HL-60 (cell line): ENCODE data around the gene WWOX.

ENCODE experiments used
- DNase-seq, 2 experiments: peaks; one replicate each; pipeline ENCODE4 v3.0.0-alpha.2; 2010 to 2020; ENCODE audit warnings: low read depth in 1 of 2, low spot score in 1 of 2
- H3K27ac ChIP-seq: fragments of 250-450 bp; sonication (Bioruptor Pico); replicated peaks from 2 replicates; pipeline ENCODE4 v1.5.1; 2020; ENCODE audit warnings: mild to moderate bottlenecking, moderate library complexity
- H3K27me3 ChIP-seq: fragments of 250-450 bp; sonication (Bioruptor Pico); 2 replicates; pipeline ENCODE4 v1.5.1; 2021; ENCODE audit warnings: mild to moderate bottlenecking, moderate library complexity; ENCODE audit not compliant: insufficient read depth, poor library complexity, severe bottlenecking
- H3K4me3 ChIP-seq: replicated peaks from 2 replicates; pipeline ENCODE4 v1.5.1; 2011; ENCODE audit warnings: mild to moderate bottlenecking, control low read depth, low read length; ENCODE audit not compliant: insufficient read depth
- CTCF ChIP-seq: IDR thresholded peaks from one replicate; pipeline ENCODE4 v1.5.1; 2011; ENCODE audit warnings: low read length, control low read depth, inconsistent platforms; ENCODE audit not compliant: insufficient read depth
- GABPA ChIP-seq: IDR thresholded peaks from 2 replicates; pipeline ENCODE4 v1.6.1; 2012; ENCODE audit warnings: low read depth
- POLR2AphosphoS5 ChIP-seq: IDR thresholded peaks from 2 replicates; pipeline ENCODE4 v1.6.1; 2012; ENCODE audit warnings: low read depth
- REST ChIP-seq: IDR thresholded peaks from 2 replicates; pipeline ENCODE4 v1.6.1; 2012; ENCODE audit warnings: low read depth; ENCODE audit not compliant: insufficient replicate concordance
- SPI1 ChIP-seq: IDR thresholded peaks from 2 replicates; pipeline ENCODE4 v1.6.1; 2012; ENCODE audit warnings: low read depth, mild to moderate bottlenecking, borderline replicate concordance

The WWOX gene

GRCh38 chr16:79005096-79005495 lies 905.6 kb downstream of the WWOX start:
- Histone ChIP-seq H3K27me3 (no peaks in the 10 kb centered on the region), H3K4me3 (no peak overlapping the region), H3K27ac (no peak overlapping the region)
- TF ChIP-seq POLR2AphosphoS5 (no peak), SPI1 (no peak), GABPA (no peak), REST (no peak), CTCF (no peak)
- DNase-seq = no peak

GRCh38 chr16:79006206-79006605 lies 906.8 kb downstream of the WWOX start:
- no peak for DNase-seq
- no peaks in the 10 kb centered on the region for H3K27me3 ChIP-seq
- TF ChIP-seq GABPA (no peak), POLR2AphosphoS5 (no peak), CTCF (no peak), SPI1 (no peak), REST (no peak)
- no peak overlapping the region for H3K4me3 ChIP-seq
- H3K27ac ChIP-seq = no peak overlapping the region

- TF ChIP-seq GABPA = no peak
- no peak for TF ChIP-seq REST
- no peak for TF ChIP-seq SPI1
- no peak for TF ChIP-seq CTCF
- no peak for TF ChIP-seq POLR2AphosphoS5
- DNase-seq = peak in 1 of 2 experiments; percentile 2
- Histone ChIP-seq H3K27me3 (no peaks in the 10 kb centered on the region), H3K27ac (no peak overlapping the region), H3K4me3 (no peak overlapping the region)
These were observed 907.3 kb downstream of the WWOX start for GRCh38 chr16:79006765-79007164.
